Measurements from ENCODE around the gene IL36G. TPM values are rescaled to one million over a fixed set of nuclear protein-coding genes. Genes with fewer than 3 reads are reported as not detected.
A peak's percentile ranks its signal among the peaks of the same experiment; 100 is the strongest.

The IL36G gene
- total RNA-seq, 2 experiments from 2014 or later: not detected

DNA sequence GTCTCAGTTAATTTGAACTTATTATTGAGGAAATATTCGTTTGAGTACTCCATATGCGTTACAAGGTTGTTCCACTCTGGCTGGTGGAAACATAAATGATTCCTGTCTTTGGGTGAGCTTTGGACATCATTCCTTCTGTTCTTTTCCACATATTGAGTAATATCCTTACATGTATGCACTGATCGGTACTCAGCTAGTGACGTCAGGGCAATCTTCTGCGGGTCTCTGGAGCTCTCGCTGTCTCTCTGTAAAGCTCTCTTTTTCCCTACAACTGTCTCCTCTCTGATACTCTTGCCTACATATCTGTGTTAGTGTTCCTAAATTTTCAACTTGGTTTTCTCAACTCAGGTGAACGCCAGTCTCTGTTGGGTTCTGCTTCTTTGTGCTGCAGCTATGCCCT is 23.4 kb upstream of the IL36G start:
- ChIA-PET CTCF (no interaction called here), POLR2A (no interaction called here)
- no peaks in the 10 kb centered on the region for H3K9me3 Mint-ChIP-seq
- intact Hi-C loops (cut with DNase I, micrococcal nuclease): no loop called here
- no peaks in the 10 kb centered on the region for H3K36me3 Mint-ChIP-seq (ENCODE audit: low read depth)
- TF ChIP-seq, protein P1, sequence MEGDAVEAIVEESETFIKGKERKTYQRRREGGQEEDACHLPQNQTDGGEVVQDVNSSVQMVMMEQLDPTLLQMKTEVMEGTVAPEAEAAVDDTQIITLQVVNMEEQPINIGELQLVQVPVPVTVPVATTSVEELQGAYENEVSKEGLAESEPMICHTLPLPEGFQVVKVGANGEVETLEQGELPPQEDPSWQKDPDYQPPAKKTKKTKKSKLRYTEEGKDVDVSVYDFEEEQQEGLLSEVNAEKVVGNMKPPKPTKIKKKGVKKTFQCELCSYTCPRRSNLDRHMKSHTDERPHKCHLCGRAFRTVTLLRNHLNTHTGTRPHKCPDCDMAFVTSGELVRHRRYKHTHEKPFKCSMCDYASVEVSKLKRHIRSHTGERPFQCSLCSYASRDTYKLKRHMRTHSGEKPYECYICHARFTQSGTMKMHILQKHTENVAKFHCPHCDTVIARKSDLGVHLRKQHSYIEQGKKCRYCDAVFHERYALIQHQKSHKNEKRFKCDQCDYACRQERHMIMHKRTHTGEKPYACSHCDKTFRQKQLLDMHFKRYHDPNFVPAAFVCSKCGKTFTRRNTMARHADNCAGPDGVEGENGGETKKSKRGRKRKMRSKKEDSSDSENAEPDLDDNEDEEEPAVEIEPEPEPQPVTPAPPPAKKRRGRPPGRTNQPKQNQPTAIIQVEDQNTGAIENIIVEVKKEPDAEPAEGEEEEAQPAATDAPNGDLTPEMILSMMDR (IDR thresholded peaks at IDR 0.05): no peak
- H3K9me3 ChIP-seq (ENCODE audit: control insufficient read depth in 1 of 2, insufficient read depth in 1 of 2, low read length in 2 of 2): no peaks in the 10 kb centered on the region
- no peaks in the 10 kb centered on the region for H3K4me1 Mint-ChIP-seq (ENCODE audit: low read depth)
- no peak overlapping the region for H3K27ac Mint-ChIP-seq
- H3K27ac ChIP-seq (ENCODE audit: low read depth in 1 of 2, low read length in 2 of 2): no peak overlapping the region
- peaks cover 0 to 3% of the 10 kb centered on the region in 2 experiments for H3K27me3 ChIP-seq (ENCODE audit: control insufficient read depth in 1 of 2, insufficient read depth in 2 of 2, low read length in 2 of 2)
- H3K27me3 Mint-ChIP-seq: peaks cover 9% of the 10 kb centered on the region
- H3K4me3 Mint-ChIP-seq: no peak overlapping the region
- ATAC-seq (ENCODE audit: poor library complexity): no peak
- DNase-seq: no peak
- H3K36me3 ChIP-seq (ENCODE audit: insufficient read depth, low read length): no peaks in the 10 kb centered on the region
- no peaks in the 10 kb centered on the region for H3K4me1 ChIP-seq (ENCODE audit: insufficient read depth, low read length)
- no peak overlapping the region for H3K4me3 ChIP-seq (ENCODE audit: low read length)

DNA sequence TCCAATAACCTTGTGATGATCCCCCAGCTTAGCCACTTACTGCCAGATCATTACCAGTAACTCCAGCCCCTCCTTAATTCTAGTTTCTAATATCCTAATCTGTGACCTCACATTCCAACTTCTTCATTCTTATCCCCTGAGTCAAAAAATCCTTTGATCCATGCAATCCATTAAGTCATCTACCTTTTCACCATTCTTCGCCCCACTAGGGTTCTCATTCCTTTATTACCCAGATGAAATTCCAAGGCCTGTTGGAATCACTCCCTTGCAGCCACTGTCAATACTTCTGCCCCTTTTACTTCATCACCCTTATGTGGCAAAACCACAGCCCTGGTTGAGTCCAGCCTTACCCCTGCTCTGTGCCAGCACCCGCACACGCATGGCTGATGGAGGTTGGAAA is 20.3 kb upstream of the IL36G start:
- ATAC-seq (ENCODE audit: poor library complexity) (no peak), DNase-seq (no peak)
- Mint-ChIP-seq H3K9me3 (no peaks in the 10 kb centered on the region), H3K36me3 (ENCODE audit: low read depth) (no peaks in the 10 kb centered on the region), H3K4me3 (no peak overlapping the region), H3K4me1 (ENCODE audit: low read depth) (no peaks in the 10 kb centered on the region), H3K27ac (no peak overlapping the region), H3K27me3 (no peaks in the 10 kb centered on the region)
- no peaks in the 10 kb centered on the region for H3K9me3 ChIP-seq (ENCODE audit: control insufficient read depth in 1 of 2, insufficient read depth in 1 of 2, low read length in 2 of 2)
- TF ChIP-seq, protein P1 (IDR thresholded peaks at IDR 0.05): no peak
- no peaks in the 10 kb centered on the region for H3K36me3 ChIP-seq (ENCODE audit: insufficient read depth, low read length)
- no peak overlapping the region for H3K4me3 ChIP-seq (ENCODE audit: low read length)
- no peak overlapping the region for H3K27ac ChIP-seq (ENCODE audit: low read depth in 1 of 2, low read length in 2 of 2)
- ChIA-PET POLR2A (no interaction called here), CTCF (interaction anchor here (0.5 kb wide), 1 partner anchor 53 kb away, joined by 4 read pairs; no protein-coding TSS in a partner anchor)
- H3K27me3 ChIP-seq (ENCODE audit: control insufficient read depth in 1 of 2, insufficient read depth in 2 of 2, low read length in 2 of 2): peaks cover 0 to 3% of the 10 kb centered on the region in 2 experiments
- H3K4me1 ChIP-seq (ENCODE audit: insufficient read depth, low read length): no peaks in the 10 kb centered on the region
- intact Hi-C loops (cut with DNase I, micrococcal nuclease): no loop called here

DNA sequence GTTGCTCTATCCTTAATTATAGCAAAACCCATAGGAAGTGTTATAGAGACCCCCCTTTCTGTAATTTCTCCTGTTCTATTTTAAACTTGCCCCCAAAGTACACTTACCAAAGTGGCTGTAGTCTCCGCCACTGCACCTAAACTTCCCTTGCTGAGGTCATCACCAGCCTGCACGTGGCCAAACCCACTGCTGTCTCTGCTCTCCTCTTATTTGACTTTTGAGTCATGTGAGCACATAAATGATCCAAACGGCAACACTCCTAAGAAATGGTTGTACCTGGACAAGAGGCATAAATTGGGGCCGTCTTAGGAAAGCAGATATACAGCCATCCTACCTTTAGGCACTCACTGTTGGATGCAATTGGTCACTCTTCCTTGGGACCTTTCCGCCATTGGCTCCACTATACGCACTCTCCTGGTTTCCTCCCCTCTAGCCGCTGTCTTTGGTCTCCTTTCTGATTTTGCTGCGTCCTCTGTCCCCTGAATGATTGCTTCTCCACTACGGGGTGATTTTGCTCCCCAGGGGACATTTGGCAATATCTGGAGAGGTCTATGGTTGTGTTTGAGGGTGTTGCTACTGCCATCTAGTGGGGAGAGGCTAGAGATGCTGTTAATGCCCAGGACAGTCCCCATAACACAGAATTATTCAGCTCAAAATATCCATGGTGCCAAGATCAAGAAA is 19.2 kb upstream of the IL36G start:
- H3K27ac Mint-ChIP-seq: no peak overlapping the region
- no peaks in the 10 kb centered on the region for H3K9me3 ChIP-seq (ENCODE audit: control insufficient read depth in 1 of 2, insufficient read depth in 1 of 2, low read length in 2 of 2)
- DNase-seq (peak in 8 of 14 experiments; percentile 8 to 77 (median 34)), ATAC-seq (ENCODE audit: poor library complexity) (peak; percentile 77)
- H3K27ac ChIP-seq (ENCODE audit: low read depth in 1 of 2, low read length in 2 of 2): no peak overlapping the region
- H3K36me3 Mint-ChIP-seq (ENCODE audit: low read depth): no peaks in the 10 kb centered on the region
- no peak overlapping the region for H3K4me3 ChIP-seq (ENCODE audit: low read length)
- H3K27me3 ChIP-seq (ENCODE audit: control insufficient read depth in 1 of 2, insufficient read depth in 2 of 2, low read length in 2 of 2): peaks cover 0 to 3% of the 10 kb centered on the region in 2 experiments
- no peaks in the 10 kb centered on the region for H3K4me1 Mint-ChIP-seq (ENCODE audit: low read depth)
- no peaks in the 10 kb centered on the region for H3K36me3 ChIP-seq (ENCODE audit: insufficient read depth, low read length)
- ChIA-PET CTCF (interaction anchor here (0.7 kb wide), 2 partner anchors 9 to 12 kb away, joined by 3 to 6 read pairs; no protein-coding TSS in a partner anchor), POLR2A (interaction anchor here (1.3 kb wide), 1 partner anchor 39 kb away, joined by 4 read pairs; no protein-coding TSS in a partner anchor)
- intact Hi-C loops (cut with DNase I, micrococcal nuclease): loop anchor here (1.0 to 2.0 kb wide), 3 partner anchors 206 to 358 kb away; no protein-coding TSS in a partner anchor
- TF ChIP-seq, protein P1 (IDR thresholded peaks at IDR 0.05): peak; percentile 93
- no peaks in the 10 kb centered on the region for H3K9me3 Mint-ChIP-seq
- H3K4me1 ChIP-seq (ENCODE audit: insufficient read depth, low read length): no peaks in the 10 kb centered on the region
- no peak overlapping the region for H3K4me3 Mint-ChIP-seq
- H3K27me3 Mint-ChIP-seq: no peaks in the 10 kb centered on the region

All from CD4-positive, alpha-beta T cell (primary cell).